ENCODE results near the gene ARHGEF5.
"Not testable (repeated sequence)": the region's sequence is repeated elsewhere in the genome, so short reads cannot be mapped to it uniquely, and the experiment has no call there.

Gene ARHGEF5

GRCh38 chr7:144355176-144355822, at the start of gene ARHGEF5:
Gene ARHGEF5 (plus strand): TSS chr7:144355402. CDS start chr7:144362670, 7,268 bp downstream.
- H3K9me3 Mint-ChIP-seq, CTCF ChIA-PET, DNase-seq, H3K27me3 Mint-ChIP-seq, H3K36me3 Mint-ChIP-seq: not testable (repeated sequence)
- Mint-ChIP-seq H3K27ac (peak within 1 kb of the TSS; percentile 90), H3K4me3 (peak within 1 kb of the TSS; percentile 91), H3K4me1 (peaks cover 21% of the 10 kb centered on the region)

DNA sequence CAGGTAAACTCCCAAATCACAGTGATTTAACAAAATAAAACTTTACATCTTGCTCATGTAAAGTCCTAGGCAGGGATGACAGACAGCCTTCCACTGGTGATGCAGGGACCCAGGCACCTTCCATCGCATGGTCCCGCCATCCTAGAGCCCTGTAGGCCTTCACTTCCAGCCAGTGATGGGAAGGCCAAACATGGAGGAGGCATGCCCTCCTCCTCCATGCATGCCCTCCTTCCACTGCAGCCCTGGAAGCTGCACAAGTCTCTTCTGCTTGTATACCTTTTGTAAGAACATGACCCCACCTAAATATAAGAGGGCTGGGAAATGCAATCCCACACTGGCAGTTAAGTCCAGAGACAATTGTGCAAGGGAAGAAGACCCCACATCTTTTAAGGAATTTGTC, 45.5 kb upstream of the ARHGEF5 start:
- H3K36me3 Mint-ChIP-seq, H3K9me3 Mint-ChIP-seq, CTCF ChIA-PET, H3K4me3 Mint-ChIP-seq, DNase-seq, H3K27ac Mint-ChIP-seq, H3K27me3 Mint-ChIP-seq, H3K4me1 Mint-ChIP-seq: not testable (repeated sequence)

DNA sequence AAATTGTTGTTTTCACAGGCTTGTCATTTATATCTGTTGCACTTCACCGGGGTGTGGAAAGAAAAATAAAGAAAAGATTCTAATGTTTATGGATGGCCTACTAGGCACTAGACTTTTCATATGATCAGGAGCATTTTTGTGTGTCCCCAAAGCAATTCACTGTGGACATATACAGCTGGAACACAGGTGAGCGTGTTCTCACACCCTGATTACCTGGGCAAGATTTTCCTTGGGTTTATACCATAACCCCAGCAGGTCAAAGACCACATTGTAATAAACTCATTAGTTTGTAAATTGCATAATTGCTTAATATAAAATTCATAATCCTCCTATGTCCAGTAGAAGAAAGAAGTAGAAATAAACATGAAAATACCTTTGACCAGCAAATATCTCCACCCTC, 44.0 kb upstream of the ARHGEF5 start:
- H3K9me3 Mint-ChIP-seq, H3K27me3 Mint-ChIP-seq, H3K4me3 Mint-ChIP-seq, DNase-seq, H3K27ac Mint-ChIP-seq, H3K4me1 Mint-ChIP-seq, H3K36me3 Mint-ChIP-seq, CTCF ChIA-PET: not testable (repeated sequence)

DNA sequence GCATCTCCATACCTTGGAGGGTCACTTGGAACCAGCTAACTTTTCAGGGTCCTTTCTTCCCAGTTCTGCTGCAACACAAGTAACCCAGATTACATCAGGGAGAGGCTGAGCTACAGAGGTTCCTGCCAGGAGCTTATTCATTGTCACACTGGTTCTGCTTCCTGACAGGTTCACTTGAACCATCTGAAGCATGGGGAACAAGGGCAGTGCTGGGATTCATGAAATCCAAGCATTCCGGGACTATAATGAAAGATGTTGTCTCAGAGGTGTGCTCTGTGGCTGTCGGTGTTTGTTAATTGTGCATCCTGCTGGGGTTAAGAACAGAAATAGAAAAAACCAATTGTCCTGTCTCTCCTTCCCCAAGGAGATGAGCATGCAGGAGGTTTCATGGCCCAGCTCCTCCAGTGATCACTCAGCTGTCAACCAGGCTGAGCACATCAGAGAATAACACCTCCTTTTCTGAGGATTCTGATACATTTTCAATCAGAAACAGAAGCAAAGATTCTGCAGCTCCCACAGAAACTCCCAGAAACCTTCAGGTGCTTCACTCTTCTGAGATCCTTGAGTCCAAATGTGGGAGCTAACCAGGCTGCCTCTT, 43.2 kb upstream of the ARHGEF5 start, which contains the start of gene OR2A1:
Gene OR2A1 (plus strand): TSS at position 548 of the 598 bp plus-strand sequence. CDS start 5,706 bp downstream, outside the sequence.
- H3K9me3 Mint-ChIP-seq, CTCF ChIA-PET, DNase-seq, H3K36me3 Mint-ChIP-seq, H3K4me1 Mint-ChIP-seq, H3K27ac Mint-ChIP-seq, H3K27me3 Mint-ChIP-seq, H3K4me3 Mint-ChIP-seq: not testable (repeated sequence)

DNA sequence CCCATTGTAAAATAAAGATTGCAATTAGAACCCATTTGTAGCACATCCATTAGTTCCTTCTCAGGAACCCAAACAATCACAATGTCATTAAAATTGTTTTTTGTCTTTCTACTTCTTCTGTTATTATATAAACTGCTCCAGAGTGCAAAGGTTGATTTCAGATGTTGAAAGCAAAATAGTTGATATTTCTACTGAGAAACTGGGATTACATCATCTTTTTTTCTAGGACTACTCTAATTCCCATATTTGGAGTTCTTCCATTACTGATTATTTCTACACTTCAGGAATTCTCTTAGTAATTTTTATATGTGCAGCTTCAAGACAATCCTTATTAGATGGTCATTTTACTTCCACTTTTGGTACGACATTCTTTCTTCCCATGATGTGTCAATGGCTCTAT, 37.7 kb upstream of the ARHGEF5 start:
- H3K27me3 Mint-ChIP-seq, H3K4me3 Mint-ChIP-seq, H3K36me3 Mint-ChIP-seq, CTCF ChIA-PET, H3K4me1 Mint-ChIP-seq, DNase-seq, H3K27ac Mint-ChIP-seq, H3K9me3 Mint-ChIP-seq: not testable (repeated sequence)

DNA sequence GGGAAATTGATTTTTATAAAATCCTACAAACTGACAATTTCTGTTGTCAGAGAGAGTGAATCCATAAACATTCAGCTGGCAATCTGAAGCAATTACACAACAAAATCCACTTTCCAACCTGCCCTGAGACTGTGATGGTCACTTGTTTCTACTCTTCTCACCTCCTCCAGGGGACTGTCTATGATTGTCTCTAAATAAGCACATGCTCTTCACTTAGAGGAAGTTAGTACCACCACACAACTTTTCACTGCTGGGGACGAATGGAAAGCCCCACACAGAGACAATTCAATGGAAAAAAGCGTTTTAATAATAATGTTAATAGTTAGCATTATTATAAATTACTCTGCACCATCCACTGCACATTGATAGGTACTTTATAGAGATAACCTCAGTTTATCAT, 35.7 kb upstream of the ARHGEF5 start:
- not testable (repeated sequence) for H3K36me3 Mint-ChIP-seq

GRCh38 chr7:144321677-144322206, 33.5 kb upstream of the ARHGEF5 start:
- H3K9me3 Mint-ChIP-seq, H3K27ac Mint-ChIP-seq, H3K27me3 Mint-ChIP-seq, CTCF ChIA-PET, H3K4me3 Mint-ChIP-seq, DNase-seq, H3K4me1 Mint-ChIP-seq, H3K36me3 Mint-ChIP-seq: not testable (repeated sequence)

More for the DNA sequence above, 35.7 kb upstream of the ARHGEF5 start:
- H3K4me3 Mint-ChIP-seq, H3K27ac Mint-ChIP-seq, H3K4me1 Mint-ChIP-seq, CTCF ChIA-PET, DNase-seq, H3K9me3 Mint-ChIP-seq, H3K27me3 Mint-ChIP-seq: not testable (repeated sequence)

DNA sequence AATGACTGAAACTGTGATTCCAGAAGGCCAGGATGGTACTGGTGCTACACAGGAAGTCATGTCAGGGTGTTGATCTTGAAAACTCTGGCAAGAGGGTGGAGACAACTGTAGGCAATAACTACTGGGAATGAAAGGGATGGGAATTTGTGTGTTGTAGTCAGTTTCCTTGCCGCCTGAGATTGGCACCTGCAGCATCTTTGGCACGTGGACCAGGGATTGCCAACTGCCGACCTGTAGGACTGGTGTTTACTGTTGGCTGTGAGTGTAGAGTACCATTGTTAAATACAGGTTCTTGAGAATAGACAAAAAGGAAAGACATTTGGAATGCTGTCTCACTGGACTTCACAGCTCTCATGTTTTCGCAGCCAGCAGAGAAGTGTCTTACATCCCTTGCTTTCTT, 31.8 kb upstream of the ARHGEF5 start:
- CTCF ChIA-PET, H3K4me1 Mint-ChIP-seq, H3K9me3 Mint-ChIP-seq, DNase-seq, H3K27me3 Mint-ChIP-seq, H3K36me3 Mint-ChIP-seq, H3K4me3 Mint-ChIP-seq, H3K27ac Mint-ChIP-seq: not testable (repeated sequence)

- DNase-seq, H3K27ac Mint-ChIP-seq, H3K9me3 Mint-ChIP-seq, CTCF ChIA-PET, H3K27me3 Mint-ChIP-seq, H3K36me3 Mint-ChIP-seq, H3K4me1 Mint-ChIP-seq, H3K4me3 Mint-ChIP-seq: not testable (repeated sequence)
Measured at GRCh38 chr7:144325868-144326267, 29.3 kb upstream of the ARHGEF5 start.

DNA sequence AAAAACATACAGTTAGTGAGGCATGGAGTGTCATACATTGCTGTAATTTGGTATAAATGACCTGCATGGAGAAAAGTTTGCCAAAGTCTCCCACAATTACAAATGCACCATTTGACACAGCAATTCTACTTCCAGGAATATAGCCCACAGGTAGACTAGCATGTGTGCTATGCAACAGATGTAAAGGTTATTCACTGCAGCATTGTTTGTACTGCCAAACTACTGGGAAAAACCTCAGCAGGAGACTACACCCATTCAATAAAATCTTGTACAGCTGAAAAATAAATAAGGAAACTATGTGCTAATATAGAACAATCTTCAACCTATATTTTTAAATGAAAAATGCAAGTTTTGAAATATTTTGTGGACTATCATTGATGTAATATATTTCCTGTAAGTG, 25.2 kb upstream of the ARHGEF5 start:
- H3K4me3 Mint-ChIP-seq, H3K27ac Mint-ChIP-seq, H3K27me3 Mint-ChIP-seq, CTCF ChIA-PET, H3K9me3 Mint-ChIP-seq, H3K36me3 Mint-ChIP-seq, H3K4me1 Mint-ChIP-seq, DNase-seq: not testable (repeated sequence)

- H3K4me1 Mint-ChIP-seq, H3K27me3 Mint-ChIP-seq, CTCF ChIA-PET, H3K9me3 Mint-ChIP-seq, H3K27ac Mint-ChIP-seq, H3K4me3 Mint-ChIP-seq, H3K36me3 Mint-ChIP-seq, DNase-seq: not testable (repeated sequence)
Measured at GRCh38 chr7:144331221-144331995, 23.8 kb upstream of the ARHGEF5 start.

GRCh38 chr7:144331996-144332288, 23.3 kb upstream of the ARHGEF5 start:
- H3K27ac Mint-ChIP-seq, H3K27me3 Mint-ChIP-seq, CTCF ChIA-PET, DNase-seq, H3K36me3 Mint-ChIP-seq, H3K4me3 Mint-ChIP-seq, H3K9me3 Mint-ChIP-seq, H3K4me1 Mint-ChIP-seq: not testable (repeated sequence)

GRCh38 chr7:144348625-144349024, 6.6 kb upstream of the ARHGEF5 start:
- H3K27ac Mint-ChIP-seq, H3K36me3 Mint-ChIP-seq, DNase-seq, CTCF ChIA-PET, H3K27me3 Mint-ChIP-seq, H3K4me3 Mint-ChIP-seq, H3K9me3 Mint-ChIP-seq: not testable (repeated sequence)
- peaks cover 13% of the 10 kb centered on the region for H3K4me1 Mint-ChIP-seq

DNA sequence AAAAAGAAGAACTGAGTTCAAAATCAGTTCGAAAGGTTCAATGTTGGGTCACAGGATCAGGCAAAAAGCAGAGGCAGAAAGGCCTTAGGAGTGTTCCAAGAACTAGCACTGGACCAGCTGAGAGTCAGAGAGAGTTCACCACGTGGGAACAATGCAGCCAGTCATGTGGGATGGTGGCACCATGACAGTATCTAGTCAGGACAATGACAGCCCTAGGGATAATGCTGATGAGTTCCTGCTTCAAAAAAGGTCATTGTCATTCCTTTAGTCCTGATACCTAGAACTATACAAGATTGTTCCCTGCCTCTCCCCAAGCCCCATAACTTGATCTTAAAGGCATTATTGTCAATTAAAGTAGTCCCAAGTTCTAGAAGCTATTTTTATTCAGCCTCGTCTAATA, 3.5 kb upstream of the ARHGEF5 start:
- DNase-seq, H3K27me3 Mint-ChIP-seq, H3K4me3 Mint-ChIP-seq, H3K27ac Mint-ChIP-seq, H3K9me3 Mint-ChIP-seq, CTCF ChIA-PET, H3K36me3 Mint-ChIP-seq: not testable (repeated sequence)
- H3K4me1 Mint-ChIP-seq, result peaks cover 18% of the 10 kb centered on the region

DNA sequence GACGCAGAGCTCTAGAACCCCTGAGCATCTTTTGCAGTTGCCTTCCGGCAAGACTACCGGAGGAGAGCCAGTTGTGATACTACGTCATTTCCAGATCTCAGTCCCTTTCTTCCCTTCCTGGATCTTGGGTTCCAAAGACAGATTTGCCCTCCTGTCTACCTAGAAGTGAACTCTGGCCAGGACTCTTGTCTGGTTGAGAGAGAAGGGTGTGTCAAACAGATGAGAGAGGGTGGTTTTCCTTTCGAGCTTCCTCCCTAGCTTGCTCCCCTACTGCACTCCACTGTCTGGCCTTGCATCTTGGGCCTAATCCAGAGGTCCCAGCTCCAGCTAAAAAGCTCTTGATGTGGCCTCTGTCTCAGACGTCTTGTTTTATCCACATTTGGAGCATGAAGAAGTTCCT, 983 bp downstream of the ARHGEF5 start:
- peaks cover 19% of the 10 kb centered on the region for H3K4me1 Mint-ChIP-seq
- CTCF ChIA-PET, H3K27ac Mint-ChIP-seq, H3K4me3 Mint-ChIP-seq, DNase-seq, H3K9me3 Mint-ChIP-seq, H3K27me3 Mint-ChIP-seq, H3K36me3 Mint-ChIP-seq: not testable (repeated sequence)

All from activated naive CD4-positive, alpha-beta T cell treated with anti-CD3 and anti-CD28 coated beads, Interleukin-2, amount 10 ng/mL, durations not matched to agents 7 days and 5 days (primary cell).